IMR-90 (cell line): ENCODE measurements around the gene CYP2E1. TPM values are rescaled to one million over a fixed set of nuclear protein-coding genes. Genes with fewer than 3 reads are reported as not detected.

ENCODE experiments used
- ATAC-seq: fragments of 200-7000 bp; cut with Tn5 transposase; 2 replicates; pipeline ENCODE4 v1.9.1; 2020; ENCODE audit warnings: low read depth, mild to moderate bottlenecking, moderate library complexity
- BruUV-seq: library from RNA; stranded (reverse); fragments of 400-500 nt; replicated peaks from 2 replicates; lab custom pipeline; 2021; lab: Mats Ljungman, UMichigan
- CTCF ChIA-PET: fragments of 300-600 bp; formaldehyde crosslinking; extraction: SDS; loops from one replicate; lab custom pipeline; 2021; ENCODE audit warnings: antibody characterized with exemption; lab: Yijun Ruan, JAX
- POLR2A ChIA-PET: fragments of 300-600 bp; sonication (Branson Sonifier 250); formaldehyde crosslinking; loops from one replicate; lab custom pipeline; 2022; ENCODE audit warnings: antibody characterized with exemption; ENCODE audit not compliant: unreplicated experiment; lab: Charles Lee
- DNase-seq: peaks from one replicate; pipeline ENCODE4 v3.0.0; 2013
- H2AFZ ChIP-seq: replicated peaks from 2 replicates; pipeline ENCODE3; 2013; ENCODE audit warnings: low read length, mild to moderate bottlenecking; ENCODE audit not compliant: poor library complexity
- H2AK5ac ChIP-seq: 2 replicates; pipeline ENCODE4 v1.6.1; 2013; ENCODE audit warnings: low read depth, low read length, inconsistent platforms
- H2AK9ac ChIP-seq: replicated peaks from 2 replicates; pipeline ENCODE3; 2013; ENCODE audit warnings: mild to moderate bottlenecking, low read depth, low read length, moderate library complexity; ENCODE audit not compliant: poor library complexity
- H2BK120ac ChIP-seq: 2 replicates; pipeline ENCODE4 v1.6.1; 2013; ENCODE audit warnings: low read depth, low read length, inconsistent platforms
- H2BK15ac ChIP-seq: 3 replicates; pipeline ENCODE4 v1.6.1; 2013; ENCODE audit warnings: low read depth, low read length, inconsistent platforms
- H2BK20ac ChIP-seq: 2 replicates; pipeline ENCODE4 v1.6.1; 2013; ENCODE audit warnings: low read depth, mild to moderate bottlenecking, inconsistent platforms, low read length, moderate library complexity
- H2BK5ac ChIP-seq: 2 replicates; pipeline ENCODE4 v1.6.1; 2013; ENCODE audit warnings: mild to moderate bottlenecking, low read depth, low read length, inconsistent platforms; ENCODE audit not compliant: poor library complexity, severe bottlenecking
- H3K14ac ChIP-seq: replicated peaks from 2 replicates; pipeline ENCODE4 v1.6.1; 2013; ENCODE audit warnings: low read depth, low read length, inconsistent platforms
- H3K18ac ChIP-seq: 2 replicates; pipeline ENCODE4 v1.6.1; 2013; ENCODE audit warnings: low read depth, low read length, control low read depth
- H3K23ac ChIP-seq: 2 replicates; pipeline ENCODE4 v1.6.1; 2013; ENCODE audit warnings: low read depth, low read length, inconsistent platforms
- H3K27ac ChIP-seq: 2 replicates; pipeline ENCODE4 v1.5.1; 2013; ENCODE audit warnings: mild to moderate bottlenecking, control low read depth, low read length; ENCODE audit not compliant: insufficient read depth
- H3K27me3 ChIP-seq: 2 replicates; pipeline ENCODE4 v1.6.1; 2013; ENCODE audit warnings: low read length; ENCODE audit not compliant: control insufficient read depth, insufficient read depth
- H3K36me3 ChIP-seq: 2 replicates; pipeline ENCODE4 v1.6.1; 2013; ENCODE audit warnings: low read length, mixed read lengths; ENCODE audit not compliant: control insufficient read depth, insufficient read depth
- H3K4ac ChIP-seq: 2 replicates; pipeline ENCODE4 v1.6.1; 2013; ENCODE audit warnings: low read depth, low read length, inconsistent platforms
- H3K4me1 ChIP-seq: 2 replicates; pipeline ENCODE4 v1.6.1; 2013; ENCODE audit warnings: low read length, mixed read lengths; ENCODE audit not compliant: control insufficient read depth, insufficient read depth
- H3K4me2 ChIP-seq: 2 replicates; pipeline ENCODE4 v1.6.1; 2013; ENCODE audit warnings: low read depth, mild to moderate bottlenecking, control low read depth, low read length, moderate library complexity
- H3K4me3 ChIP-seq: 2 replicates; pipeline ENCODE4 v1.5.1; 2013; ENCODE audit warnings: low read depth, mild to moderate bottlenecking, control low read depth, low read length, moderate library complexity; ENCODE audit not compliant: insufficient read depth
- H3K56ac ChIP-seq: 2 replicates; pipeline ENCODE4 v1.6.1; 2013; ENCODE audit warnings: low read length, inconsistent platforms; ENCODE audit not compliant: insufficient read depth; ENCODE audit errors: extremely low read depth
- H3K79me1 ChIP-seq, 2 experiments: 2 replicates each; pipeline ENCODE4 v1.6.1; 2013; ENCODE audit warnings: low read length in 2 of 2, inconsistent platforms in 1 of 2, low read depth in 1 of 2
- H3K9ac ChIP-seq: 2 replicates; pipeline ENCODE4 v1.6.1; 2013; ENCODE audit warnings: low read depth, low read length, control low read depth
- H3K9me1 ChIP-seq: 2 replicates; pipeline ENCODE4 v1.6.1; 2013; ENCODE audit warnings: low read length, inconsistent platforms; ENCODE audit not compliant: insufficient read depth
- H3K9me3 ChIP-seq: 2 replicates; pipeline ENCODE4 v1.6.1; 2013; ENCODE audit warnings: low read length; ENCODE audit not compliant: control insufficient read depth, insufficient read depth
- H4K20me1 ChIP-seq: 2 replicates; pipeline ENCODE4 v1.6.1; 2013; ENCODE audit warnings: low read length, inconsistent platforms; ENCODE audit not compliant: insufficient read depth
- H4K5ac ChIP-seq: 2 replicates; pipeline ENCODE4 v1.6.1; 2013; ENCODE audit warnings: mild to moderate bottlenecking, low read depth, low read length, control low read depth
- H4K8ac ChIP-seq, 2 experiments: 2 replicates each; pipeline ENCODE4 v1.6.1; 2013; ENCODE audit warnings: low read depth in 2 of 2, low read length in 2 of 2, control low read depth in 1 of 2, inconsistent platforms in 1 of 2
- H4K91ac ChIP-seq: 2 replicates; pipeline ENCODE4 v1.6.1; 2013; ENCODE audit warnings: low read depth, low read length, inconsistent platforms; ENCODE audit not compliant: insufficient read depth
- CHD1 ChIP-seq: IDR thresholded peaks from 2 replicates; pipeline ENCODE4 v1.6.1; 2012; ENCODE audit warnings: low read depth, low read length, improper control_type of control experiment
- ELK1 ChIP-seq: fragments of 150-350 bp; IDR thresholded peaks from 2 replicates; pipeline ENCODE4 v1.6.1; 2016; ENCODE audit warnings: low read depth, mild to moderate bottlenecking, low read length, moderate library complexity, borderline replicate concordance
- MXI1 ChIP-seq: IDR thresholded peaks from 2 replicates; pipeline ENCODE4 v1.6.1; 2012; ENCODE audit warnings: low read depth, mild to moderate bottlenecking, low read length, moderate library complexity, borderline replicate concordance
- USF2 ChIP-seq: fragments of 150-350 bp; IDR thresholded peaks from 2 replicates; pipeline ENCODE4 v1.6.1; 2017; ENCODE audit warnings: mild to moderate bottlenecking, antibody characterized with exemption, low read length, low read depth
- WGBS, 2 experiments: methylation state at CpG; one replicate each; pipeline versions ENCODE4 v1.1.5 to v1.1.7; 2013; ENCODE audit warnings: missing lambda C conversion rate in 2 of 2; ENCODE audit not compliant: insufficient read length in 1 of 2; ENCODE audit errors: extremely low coverage in 2 of 2; 5-methylcytosine and 5-hydroxymethylcytosine counted together
- dilution Hi-C: fragments of 300-500 bp; cut with HindIII; formaldehyde crosslinking; loops from one replicate; pipeline ENCODE4 v1.14.3; 2018; ENCODE audit warnings: low sequenced_read_pairs; ENCODE audit not compliant: unreplicated experiment
- in situ Hi-C: fragments of 300-500 bp; cut with MboI; formaldehyde crosslinking; loops from 3 replicates; pipeline ENCODE4 v1.14.3; 2019; ENCODE audit warnings: low sequenced_read_pairs, inconsistent platforms, mixed read lengths
- intact Hi-C: fragments of 100-400 bp; cut with micrococcal nuclease; formaldehyde crosslinking; loops from 2 replicates; pipeline ENCODE4 v1.10.0; 2022
- polyA plus RNA-seq, 3 experiments: library from polyadenylated mRNA; depleted of rRNA; stranded (reverse); fragments of >200 nt; gene quantifications; 2 replicates each; pipeline ENCODE4 v1.2.3, GENCODE V29; 2012; ENCODE audit warnings: low replicate concordance in 1 of 3
- total RNA-seq: library from RNA; depleted of rRNA; stranded (reverse); fragments of >200 nt; gene quantifications from 2 replicates; pipeline ENCODE4 v1.2.3, GENCODE V29; 2012

Gene CYP2E1
- total and polyA plus RNA-seq, 2 of the 4 experiments (the other 2 are of a cell fraction) = 0.36 to 1.7 TPM

GRCh38 chr10:133528296-133528844 lies 1.2 kb downstream of the CYP2E1 start:
- DNase-seq = peak; percentile 2
- in situ Hi-C loops = no loop called here
- Histone ChIP-seq H4K20me1 (no peaks in the 10 kb centered on the region), H4K5ac (no peak overlapping the region), H3K4me3 (no peak overlapping the region), H4K91ac (no peak overlapping the region), H3K23ac (no peak overlapping the region), H3K9me1 (no peaks in the 10 kb centered on the region), H3K4me1 (no peaks in the 10 kb centered on the region), H2BK5ac (no peak overlapping the region), H2BK15ac (no peak overlapping the region), H3K79me1 (no peaks in the 10 kb centered on the region), H3K36me3 (no peaks in the 10 kb centered on the region), H3K56ac (no peak overlapping the region), H3K4ac (no peak overlapping the region), H2BK20ac (no peak overlapping the region), H2AK9ac (no peak overlapping the region), H3K9me3 (peaks cover 4% of the 10 kb centered on the region; the same call in 1 of the 2 replicates), H3K27ac (no peak overlapping the region), H3K14ac (no peak overlapping the region), H4K8ac (no peak overlapping the region), H3K18ac (no peak overlapping the region), H2AK5ac (no peak overlapping the region), H3K27me3 (peaks cover 39% of the 10 kb centered on the region), H2AFZ (peak overlapping the region; percentile 13), H2BK120ac (no peak overlapping the region), H3K9ac (no peak overlapping the region), H3K4me2 (peak overlapping the region; percentile 75; the same call in 1 of the 2 replicates)
- TF ChIP-seq USF2 (no peak), ELK1 (no peak), MXI1 (no peak), CHD1 (no peak)
- intact Hi-C loops = loop anchor here (10.0 kb wide), 1 partner anchor 204 kb away; no protein-coding TSS in a partner anchor
- 8% methylated on average over 20 of the region's 50 CpGs; no CpG with 5 or more reads in 1 of the 2 experiments for WGBS, 2 experiments
- POLR2A ChIA-PET = no interaction called here
- BruUV-seq = no TSS peak
- CTCF ChIA-PET = no interaction called here
- dilution Hi-C loops = no loop called here
- peak; percentile 51 for ATAC-seq
